Naive thymus-derived CD4-positive, alpha-beta T cell (primary cell): ENCODE results near the gene TXNRD2. TPM values are rescaled to one million over a fixed set of nuclear protein-coding genes. Genes with fewer than 3 reads are reported as not detected.
A peak's percentile ranks its signal among the peaks of the same experiment; 100 is the strongest.

ENCODE experiments used
- ATAC-seq: fragments of 150-1000 bp; cut with Tn5 transposase; 2 replicates; pipeline ENCODE4 v1.10.0; 2021; ENCODE audit warnings: mild to moderate bottlenecking, moderate library complexity
- CTCF ChIA-PET: fragments of 350-600 bp; sonication (Branson Sonifier 250); formaldehyde crosslinking; loops from one replicate; lab custom pipeline; 2021; ENCODE audit warnings: antibody characterized with exemption; lab: Charles Lee
- POLR2A ChIA-PET: fragments of 350-600 bp; sonication (Branson Sonifier 250); formaldehyde crosslinking; loops from one replicate; lab custom pipeline; 2021; ENCODE audit warnings: antibody characterized with exemption, inconsistent platforms; lab: Charles Lee
- DNase-seq, 9 donors: peaks; one replicate each; pipeline versions ENCODE4 v3.0.0 to v3.0.0-alpha.2; 2020 to 2022; ENCODE audit warnings: mixed read lengths in 1 of 9
- H3K27ac ChIP-seq: one replicate; pipeline ENCODE4 v1.7.0; 2013; ENCODE audit warnings: mild to moderate bottlenecking, low read depth, low read length, moderate library complexity
- H3K27me3 ChIP-seq, 2 donors: one replicate each; pipeline ENCODE4 v1.7.0; 2013; ENCODE audit warnings: low read length in 2 of 2, mild to moderate bottlenecking in 2 of 2, moderate library complexity in 2 of 2; ENCODE audit not compliant: control insufficient read depth in 2 of 2, insufficient read depth in 2 of 2
- H3K36me3 ChIP-seq, 3 experiments: 1 replicate in 2 of 3; 2 replicates in 1 of 3; pipeline ENCODE4 v1.7.0; 2013; ENCODE audit warnings: low read length in 3 of 3, mild to moderate bottlenecking in 3 of 3, moderate library complexity in 1 of 3; ENCODE audit not compliant: insufficient read depth in 3 of 3, control insufficient read depth in 2 of 3
- H3K4me1 ChIP-seq, 2 donors: one replicate each; pipeline ENCODE4 v1.7.0; 2013; ENCODE audit warnings: low read length in 2 of 2, mild to moderate bottlenecking in 2 of 2, moderate library complexity in 1 of 2; ENCODE audit not compliant: control insufficient read depth in 2 of 2, insufficient read depth in 2 of 2
- H3K4me3 ChIP-seq: 2 replicates; pipeline ENCODE4 v1.7.0; 2013; ENCODE audit warnings: mild to moderate bottlenecking, low read length
- H3K9me3 ChIP-seq, 3 experiments: 1 replicate in 2 of 3; 2 replicates in 1 of 3; pipeline ENCODE4 v1.7.0; 2013; ENCODE audit warnings: low read length in 3 of 3; ENCODE audit not compliant: control insufficient read depth in 2 of 3
- H3K27ac Mint-ChIP-seq, 9 donors: one replicate each; pipeline ENCODE4 v1.8.0; 2020 to 2022; ENCODE audit warnings: mixed read lengths in 9 of 9, mild to moderate bottlenecking in 8 of 9, moderate library complexity in 5 of 9, inconsistent platforms in 2 of 9
- H3K27me3 Mint-ChIP-seq, 5 donors: one replicate each; pipeline ENCODE4 v1.8.0; 2021 to 2022; ENCODE audit warnings: mixed read lengths in 5 of 5, mild to moderate bottlenecking in 1 of 5
- H3K36me3 Mint-ChIP-seq, 5 donors: one replicate each; pipeline ENCODE4 v1.8.0; 2020 to 2022; ENCODE audit warnings: mixed read lengths in 5 of 5, mild to moderate bottlenecking in 3 of 5, inconsistent platforms in 1 of 5
- H3K4me1 Mint-ChIP-seq, 7 donors: one replicate each; pipeline ENCODE4 v1.8.0; 2020 to 2022; ENCODE audit warnings: mixed read lengths in 7 of 7, mild to moderate bottlenecking in 3 of 7, inconsistent platforms in 1 of 7
- H3K4me3 Mint-ChIP-seq, 10 donors: one replicate each; pipeline ENCODE4 v1.8.0; 2020 to 2022; ENCODE audit warnings: mild to moderate bottlenecking in 10 of 10, mixed read lengths in 10 of 10, moderate library complexity in 6 of 10, inconsistent platforms in 2 of 10
- H3K9me3 Mint-ChIP-seq, 11 donors: one replicate each; pipeline ENCODE4 v1.8.0; 2020 to 2022; ENCODE audit warnings: mixed read lengths in 11 of 11, mild to moderate bottlenecking in 4 of 11, inconsistent platforms in 1 of 11, moderate library complexity in 1 of 11
- intact Hi-C, 2 donors: fragments of 100-400 bp; cut with micrococcal nuclease; formaldehyde crosslinking; loops; one replicate each; pipeline ENCODE4 v1.15.1; 2023
- polyA plus RNA-seq, 2 donors: library from polyadenylated mRNA; unstranded; fragments of 300-500 nt; fragmentation: Illumina TruSeq; gene quantifications; one replicate each; pipeline ENCODE4 v1.2.3, GENCODE V29; 2021
- total RNA-seq, 6 experiments: library from RNA in 5 of 6; stranded (reverse) in 5 of 6; gene quantifications; 1 replicate in 5 of 6; 2 replicates in 1 of 6; pipeline ENCODE4 v1.2.3 and lab custom pipeline; 2021 to 2026

Gene TXNRD2
- total and polyA plus RNA-seq, 7 experiments from 2014 or later: 14.0 to 39.0 (median 26.1) TPM

DNA sequence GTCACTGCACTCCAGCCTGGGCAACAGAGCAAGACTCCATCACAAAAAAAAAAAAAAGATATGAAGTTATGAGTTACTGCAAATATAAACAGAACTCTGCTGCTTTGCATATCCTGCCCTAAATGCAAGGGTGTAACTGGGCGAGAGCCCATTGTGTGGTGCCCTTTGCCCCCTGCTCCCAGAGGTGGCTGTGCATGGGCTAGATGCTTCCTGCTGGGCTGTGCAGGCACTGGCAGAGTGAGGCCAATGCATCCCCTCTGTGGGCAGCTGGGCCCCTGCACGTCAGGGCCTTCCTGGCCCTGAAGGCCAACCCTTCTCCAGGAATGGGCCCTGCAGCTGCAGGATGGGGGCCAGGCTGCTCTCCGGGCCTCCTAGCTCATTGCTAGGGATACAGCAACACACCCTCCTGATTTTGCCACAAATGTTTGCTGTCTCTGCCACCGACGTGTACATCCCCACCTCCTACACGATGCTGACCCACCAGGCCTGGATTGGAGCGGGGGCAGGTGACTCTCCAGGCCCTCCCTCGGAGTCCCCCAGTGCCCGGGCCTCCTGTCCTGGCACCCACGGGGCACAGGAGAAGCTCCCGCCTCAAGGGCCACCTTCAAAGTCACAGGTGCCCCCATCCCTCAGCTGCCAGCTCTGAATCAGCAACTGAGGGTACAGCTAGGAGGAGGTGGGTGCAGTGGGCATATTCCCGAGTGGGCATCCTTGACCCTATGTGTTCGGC lies 40.7 kb downstream of the TXNRD2 start:
- intact Hi-C loops: no loop called here
- ATAC-seq (no peak), DNase-seq (no peak)
- POLR2A ChIA-PET: interaction anchor here (1.2 to 1.5 kb wide), 3 partner anchors 9 to 45 kb away, joined by 3 to 7 read pairs (median 3); no protein-coding TSS in a partner anchor
- Histone ChIP-seq H3K27me3 (no peaks in the 10 kb centered on the region), H3K36me3 (peaks cover 0 to 9% (median 2%) of the 10 kb centered on the region in 3 experiments), H3K9me3 (no peaks in the 10 kb centered on the region), H3K4me3 (no peak overlapping the region), H3K27ac (no peak overlapping the region), H3K4me1 (peaks cover 0 to 17% of the 10 kb centered on the region in 2 donors)
- no peaks in the 10 kb centered on the region for H3K27me3 Mint-ChIP-seq
- H3K9me3 Mint-ChIP-seq: no peaks in the 10 kb centered on the region
- CTCF ChIA-PET: interaction anchor here (0.6 to 1.8 kb wide), 2 partner anchors 133 to 170 kb away, joined by 3 to 7 read pairs; no protein-coding TSS in a partner anchor
- no peak overlapping the region for H3K4me3 Mint-ChIP-seq
- H3K36me3 Mint-ChIP-seq: peaks cover 0 to 20% (median 0%) of the 10 kb centered on the region in 5 donors
- H3K27ac Mint-ChIP-seq: peak overlapping the region in 1 of 9 donors; percentile 56
- peaks cover 0 to 21% (median 18%) of the 10 kb centered on the region in 7 donors for H3K4me1 Mint-ChIP-seq

DNA sequence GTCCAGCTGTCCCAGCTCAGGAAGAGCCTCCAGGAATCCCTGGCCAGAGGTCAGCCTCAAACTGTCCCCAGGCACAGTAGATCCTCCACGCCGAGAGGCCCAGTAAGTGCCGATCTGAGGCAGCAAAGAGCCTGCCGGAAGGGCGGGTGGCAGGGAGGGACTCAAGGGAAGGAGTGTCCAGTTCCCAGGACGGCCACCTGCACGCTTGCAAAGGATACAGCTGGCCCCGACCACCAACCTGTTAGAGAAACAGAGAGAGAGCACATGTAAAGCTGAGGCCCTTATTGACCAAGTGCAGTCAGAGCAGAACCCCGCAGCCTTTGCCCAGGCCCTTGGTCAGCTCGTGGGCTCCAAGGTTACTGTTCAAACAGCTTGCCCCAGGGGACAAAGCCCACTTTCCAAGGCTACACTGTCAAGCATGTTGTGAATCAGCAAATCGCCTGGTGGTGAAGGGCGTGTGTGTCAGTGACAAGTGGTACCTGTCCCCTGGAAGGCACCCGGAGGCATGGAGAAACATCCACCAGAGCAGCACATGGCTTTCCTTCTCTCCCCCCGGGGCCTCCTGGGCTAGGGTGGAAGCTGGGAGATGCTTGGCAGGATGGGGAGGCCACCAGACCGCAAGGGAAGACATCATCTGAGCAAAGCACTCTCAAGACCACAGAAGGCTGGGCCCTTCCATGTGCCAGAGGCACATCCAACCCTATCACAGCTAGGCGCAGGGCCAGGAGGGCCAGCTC lies 42.6 kb downstream of the TXNRD2 start:
- POLR2A ChIA-PET: interaction anchor here (0.8 to 1.3 kb wide), 2 partner anchors 8 to 13 kb away, joined by 3 to 4 read pairs; no protein-coding TSS in a partner anchor

DNA sequence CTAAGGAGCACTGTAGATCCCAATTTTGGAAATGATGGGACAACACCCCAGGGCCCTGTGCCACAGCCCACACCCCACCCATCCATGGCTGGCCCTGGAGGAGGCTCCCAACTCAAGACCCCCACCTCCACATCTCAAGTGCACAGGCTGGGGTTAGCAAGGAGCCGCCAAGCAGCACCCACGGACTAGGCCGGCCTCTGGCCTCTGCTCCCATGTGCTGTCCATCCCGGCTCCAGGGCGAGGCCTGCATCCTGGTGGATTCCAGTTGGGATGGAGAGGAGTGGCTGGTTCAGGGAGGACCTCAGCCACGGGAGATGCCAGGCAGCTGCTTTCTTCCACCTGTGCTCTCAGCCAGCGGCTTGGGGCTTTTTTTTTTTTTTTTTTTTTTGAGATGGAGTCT lies 43.5 kb downstream of the TXNRD2 start:
- H3K36me3 Mint-ChIP-seq: peaks cover 0 to 24% (median 5%) of the 10 kb centered on the region in 5 donors
- Histone ChIP-seq H3K9me3 (no peaks in the 10 kb centered on the region), H3K4me1 (peaks cover 2 to 44% of the 10 kb centered on the region in 2 donors), H3K27me3 (no peaks in the 10 kb centered on the region), H3K4me3 (no peak overlapping the region), H3K27ac (no peak overlapping the region), H3K36me3 (peaks cover 0 to 9% (median 2%) of the 10 kb centered on the region in 3 experiments)
- peak overlapping the region in 1 of 10 donors; percentile 38 for H3K4me3 Mint-ChIP-seq
- no peaks in the 10 kb centered on the region for H3K9me3 Mint-ChIP-seq
- ChIA-PET POLR2A (interaction anchor here (0.5 to 0.8 kb wide), 2 partner anchors 12 to 393 kb away, joined by 3 to 4 read pairs; no protein-coding TSS in a partner anchor), CTCF (no interaction called here)
- no peaks in the 10 kb centered on the region for H3K27me3 Mint-ChIP-seq
- H3K4me1 Mint-ChIP-seq: peaks cover 5 to 47% (median 44%) of the 10 kb centered on the region in 7 donors
- H3K27ac Mint-ChIP-seq: no peak overlapping the region
- intact Hi-C loops: no loop called here
- no peak for DNase-seq
- no peak for ATAC-seq

More for the DNA sequence above, 42.6 kb downstream of the TXNRD2 start:
- DNase-seq (no peak), ATAC-seq (no peak)
- CTCF ChIA-PET: interaction anchor here (1.0 to 1.4 kb wide), 2 partner anchors 165 to 169 kb away, joined by 3 to 6 read pairs; no protein-coding TSS in a partner anchor
- no peaks in the 10 kb centered on the region for H3K27me3 Mint-ChIP-seq
- peaks cover 0 to 9% (median 2%) of the 10 kb centered on the region in 3 experiments for H3K36me3 ChIP-seq
- no peaks in the 10 kb centered on the region for H3K9me3 ChIP-seq
- no peak overlapping the region for H3K4me3 Mint-ChIP-seq
- H3K27ac ChIP-seq: no peak overlapping the region
- peaks cover 0 to 24% (median 3%) of the 10 kb centered on the region in 5 donors for H3K36me3 Mint-ChIP-seq
- peak overlapping the region in 4 of 9 donors; percentile 31 to 47 (median 42) for H3K27ac Mint-ChIP-seq
- H3K4me1 Mint-ChIP-seq: peaks cover 3 to 39% (median 36%) of the 10 kb centered on the region in 7 donors
- intact Hi-C loops: no loop called here
- no peak overlapping the region for H3K4me3 ChIP-seq
- H3K27me3 ChIP-seq: no peaks in the 10 kb centered on the region
- H3K4me1 ChIP-seq: peaks cover 0 to 35% of the 10 kb centered on the region in 2 donors
- H3K9me3 Mint-ChIP-seq: no peaks in the 10 kb centered on the region

DNA sequence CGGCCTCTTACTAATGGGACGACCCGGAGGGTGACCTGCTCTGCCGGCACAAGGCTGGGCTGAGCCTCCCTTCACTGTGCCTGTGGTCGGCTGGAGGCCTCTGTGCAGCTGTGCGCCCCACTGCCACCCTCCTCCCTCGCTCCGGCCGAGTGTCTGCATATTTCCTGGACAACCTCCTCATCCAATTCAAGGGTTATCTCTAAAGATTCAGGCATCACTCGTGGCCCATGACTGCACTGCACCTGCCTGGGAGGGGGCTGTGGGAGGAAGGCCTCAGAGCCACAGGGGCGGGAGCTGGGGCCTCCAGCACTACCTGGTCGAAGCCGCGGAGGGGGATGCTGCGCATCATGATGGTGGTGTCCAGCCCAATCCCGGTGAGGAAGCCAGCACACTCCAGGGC lies 43.9 kb downstream of the TXNRD2 start:
- Histone ChIP-seq H3K27ac (no peak overlapping the region), H3K4me3 (no peak overlapping the region), H3K4me1 (peaks cover 6 to 48% of the 10 kb centered on the region in 2 donors), H3K36me3 (peaks cover 0 to 9% (median 2%) of the 10 kb centered on the region in 3 experiments), H3K9me3 (no peaks in the 10 kb centered on the region), H3K27me3 (no peaks in the 10 kb centered on the region)
- ATAC-seq (no peak), DNase-seq (no peak)
- Mint-ChIP-seq H3K4me3 (peak overlapping the region in 1 of 10 donors; percentile 2), H3K36me3 (peaks cover 0 to 24% (median 5%) of the 10 kb centered on the region in 5 donors), H3K27me3 (no peaks in the 10 kb centered on the region), H3K9me3 (no peaks in the 10 kb centered on the region), H3K4me1 (peaks cover 9 to 52% (median 48%) of the 10 kb centered on the region in 7 donors), H3K27ac (peak overlapping the region in 3 of 9 donors; percentile 85 to 100 (median 99))
- ChIA-PET CTCF (interaction anchor here (1.2 to 1.8 kb wide), 2 partner anchors 13 to 167 kb away, joined by 5 to 10 read pairs; no protein-coding TSS in a partner anchor), POLR2A (interaction anchor here (0.5 to 2.5 kb wide), 3 partner anchors 9 to 393 kb away, joined by 3 to 20 read pairs (median 3); partner anchors contain the start of genes GNB1L and RTL10)
- intact Hi-C loops: no loop called here

GRCh38 chr22:19896665-19897355 lies 44.8 kb downstream of the TXNRD2 start:
- Mint-ChIP-seq H3K4me1 (peaks cover 18 to 61% (median 58%) of the 10 kb centered on the region in 7 donors), H3K4me3 (peak overlapping the region in 8 of 10 donors; percentile 16 to 61 (median 48)), H3K27ac (peak overlapping the region in 8 of 9 donors; percentile 75 to 100 (median 92)), H3K36me3 (peaks cover 0 to 20% (median 5%) of the 10 kb centered on the region in 5 donors), H3K9me3 (no peaks in the 10 kb centered on the region), H3K27me3 (no peaks in the 10 kb centered on the region)
- intact Hi-C loops: no loop called here
- ChIA-PET CTCF (interaction anchor here (0.6 to 1.8 kb wide), 9 partner anchors 8 to 211 kb away, joined by 3 to 10 read pairs (median 3); partner anchors contain the start of gene GP1BB), POLR2A (interaction anchor here (0.5 to 2.5 kb wide), 9 partner anchors 8 to 140 kb away, joined by 3 to 20 read pairs (median 4); partner anchors contain the start of genes GNB1L and RTL10)
- no peak overlapping the region for H3K4me3 ChIP-seq
- DNase-seq: peak in 7 of 9 donors; percentile 30 to 55 (median 46)
- H3K27me3 ChIP-seq: no peaks in the 10 kb centered on the region
- H3K27ac ChIP-seq: peak overlapping the region; percentile 45
- H3K36me3 ChIP-seq: peaks cover 0 to 9% (median 2%) of the 10 kb centered on the region in 3 experiments
- H3K4me1 ChIP-seq: peaks cover 15 to 57% of the 10 kb centered on the region in 2 donors
- peak; percentile 36 for ATAC-seq
- H3K9me3 ChIP-seq: no peaks in the 10 kb centered on the region
